Iris pigment epithelial cell (primary cell): ENCODE measurements around the gene EXOG.

Experiments used
- DNase-seq: peaks from one replicate; pipeline ENCODE4 v3.0.0-alpha.2; 2011; ENCODE audit warnings: low read depth

EXOG gene, protein sequence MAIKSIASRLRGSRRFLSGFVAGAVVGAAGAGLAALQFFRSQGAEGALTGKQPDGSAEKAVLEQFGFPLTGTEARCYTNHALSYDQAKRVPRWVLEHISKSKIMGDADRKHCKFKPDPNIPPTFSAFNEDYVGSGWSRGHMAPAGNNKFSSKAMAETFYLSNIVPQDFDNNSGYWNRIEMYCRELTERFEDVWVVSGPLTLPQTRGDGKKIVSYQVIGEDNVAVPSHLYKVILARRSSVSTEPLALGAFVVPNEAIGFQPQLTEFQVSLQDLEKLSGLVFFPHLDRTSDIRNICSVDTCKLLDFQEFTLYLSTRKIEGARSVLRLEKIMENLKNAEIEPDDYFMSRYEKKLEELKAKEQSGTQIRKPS

DNA sequence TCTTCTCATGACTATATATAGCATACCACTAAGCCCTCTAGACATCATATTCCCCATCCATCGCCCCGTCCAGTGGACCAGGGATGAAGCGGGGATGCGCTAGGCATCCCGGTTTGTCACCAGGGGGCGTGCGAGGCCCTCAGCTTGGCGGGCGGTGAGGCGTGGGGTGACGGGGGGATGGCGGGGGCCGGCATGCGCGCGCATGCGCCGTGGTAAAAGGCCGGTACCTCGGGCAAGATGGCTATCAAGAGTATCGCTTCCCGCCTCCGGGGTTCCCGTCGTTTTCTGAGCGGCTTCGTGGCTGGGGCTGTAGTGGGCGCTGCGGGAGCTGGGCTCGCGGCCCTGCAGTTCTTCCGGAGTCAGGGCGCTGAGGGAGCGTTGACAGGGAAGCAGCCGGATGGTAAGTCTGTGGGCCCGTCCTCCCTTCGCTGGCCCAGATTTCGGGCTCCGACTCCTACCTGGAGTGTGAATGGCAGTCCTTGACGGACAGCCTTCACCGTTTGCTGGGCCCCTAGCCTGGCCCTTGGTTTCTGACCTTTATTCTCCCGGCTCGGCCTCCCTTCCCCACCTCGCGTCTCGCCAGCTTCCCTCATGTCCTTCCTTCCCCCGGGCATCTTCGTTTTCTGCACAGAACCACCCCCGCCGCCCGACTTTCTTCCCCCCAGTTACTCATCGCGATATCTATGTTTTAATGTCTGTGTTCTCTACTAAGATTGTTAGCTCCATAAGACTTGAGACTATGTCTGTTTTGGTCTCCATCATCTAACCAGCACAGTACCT is at the start of gene EXOG:
EXOG (plus strand) TSS at position 210 of the 780 bp plus-strand sequence; CDS start at position 238, 28 bp downstream.
- DNase-seq, result peak; percentile 89

DNA sequence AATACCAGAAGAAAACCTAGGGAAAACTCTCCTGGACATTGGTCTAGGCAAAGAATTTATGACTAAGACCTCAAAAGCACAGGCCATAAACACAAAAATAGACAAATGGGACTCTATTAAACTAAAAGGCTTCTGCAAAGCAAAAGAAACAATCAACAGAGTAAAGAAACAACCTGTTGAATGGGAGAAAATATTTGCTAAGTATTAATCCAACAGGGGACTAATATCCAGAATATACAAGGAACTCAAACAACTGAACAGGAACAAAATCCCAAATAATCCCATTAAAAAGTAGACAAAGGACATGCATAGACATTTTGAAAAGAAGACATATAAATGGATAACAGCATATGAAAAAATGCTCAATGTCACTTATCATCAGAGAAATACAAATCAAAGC is 49.3 kb upstream of the EXOG start:
- DNase-seq, result no peak

DNA sequence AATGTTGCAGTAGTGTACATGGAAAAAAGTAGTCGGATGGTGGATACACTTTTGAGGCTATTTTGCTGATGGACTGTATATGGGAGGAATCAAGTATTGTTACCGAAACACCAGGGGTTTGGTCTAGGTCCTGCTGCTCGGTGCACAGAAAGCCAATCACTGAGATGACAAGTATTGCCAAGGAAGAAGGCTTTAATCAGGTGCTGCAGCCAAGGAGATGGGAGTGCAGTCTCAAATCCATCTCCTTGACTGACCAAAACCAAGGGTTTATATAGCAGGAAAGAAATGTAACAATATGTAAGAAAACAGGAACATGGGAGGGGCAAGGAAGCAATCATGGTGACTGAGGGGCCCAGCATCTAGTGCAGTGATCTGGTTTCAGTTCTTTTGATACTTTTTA is 45.3 kb upstream of the EXOG start:
- DNase-seq, result no peak

DNA sequence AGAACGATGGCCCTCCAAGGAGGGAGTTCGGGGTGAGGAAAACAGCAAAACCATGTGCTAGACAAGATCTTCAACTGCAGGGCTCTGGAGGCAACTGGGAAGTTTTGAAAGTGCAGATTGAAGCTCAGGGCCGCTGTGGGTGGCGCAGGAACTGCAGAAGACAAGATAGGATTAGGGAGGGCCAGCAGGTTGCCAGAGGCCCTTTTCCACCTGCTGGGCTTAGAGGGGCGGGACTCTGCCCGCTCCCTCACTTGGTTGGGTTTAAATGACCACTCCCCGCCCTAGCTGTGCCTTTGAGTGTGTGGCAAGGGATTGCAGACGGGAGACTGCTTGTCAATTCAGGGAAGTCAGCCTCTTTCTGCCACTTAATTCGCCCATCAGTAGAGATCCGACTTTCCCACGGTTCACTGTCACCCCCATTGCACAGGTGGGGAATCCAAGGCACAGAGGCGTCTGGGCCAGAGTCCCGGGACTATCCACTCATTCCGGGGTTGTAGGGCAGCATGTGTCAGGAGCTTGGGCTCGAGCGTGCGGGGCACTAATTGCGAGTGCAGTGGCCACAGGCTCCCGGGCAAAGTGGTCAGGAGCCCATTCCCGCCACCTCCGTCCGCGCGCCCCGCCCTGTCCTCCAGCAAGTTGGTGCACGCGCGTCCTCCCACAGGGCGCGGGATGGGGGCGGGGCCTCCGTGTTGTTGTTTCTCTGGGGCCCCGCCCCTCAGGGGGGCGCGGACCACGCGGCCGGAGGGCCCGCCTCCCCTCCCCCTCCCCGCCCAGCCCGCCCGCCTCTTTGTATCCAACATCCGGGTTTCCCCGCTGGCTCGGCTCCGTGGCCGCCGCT is 42.8 kb upstream of the EXOG start, which contains the start of gene ACVR2B:
ACVR2B (plus strand) TSS at position 816 of the 838 bp plus-strand sequence. CDS start 433 bp downstream, outside the sequence.
- peak; percentile 57 for DNase-seq

DNA sequence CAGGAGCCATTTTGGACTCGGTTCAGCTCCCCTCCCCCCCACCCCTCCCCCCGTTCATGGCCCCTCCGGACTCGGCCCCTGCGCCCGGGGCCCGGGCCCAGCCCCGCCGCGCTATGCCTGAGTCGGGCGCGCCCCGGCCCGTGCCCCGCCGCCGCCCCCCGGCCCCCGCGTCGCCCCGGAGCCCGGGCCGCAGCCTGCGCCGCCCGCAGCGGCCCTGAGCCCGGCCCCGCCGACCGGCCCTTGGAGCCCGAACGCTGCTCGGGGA is 42.3 kb upstream of the EXOG start:
- no peak for DNase-seq

DNA sequence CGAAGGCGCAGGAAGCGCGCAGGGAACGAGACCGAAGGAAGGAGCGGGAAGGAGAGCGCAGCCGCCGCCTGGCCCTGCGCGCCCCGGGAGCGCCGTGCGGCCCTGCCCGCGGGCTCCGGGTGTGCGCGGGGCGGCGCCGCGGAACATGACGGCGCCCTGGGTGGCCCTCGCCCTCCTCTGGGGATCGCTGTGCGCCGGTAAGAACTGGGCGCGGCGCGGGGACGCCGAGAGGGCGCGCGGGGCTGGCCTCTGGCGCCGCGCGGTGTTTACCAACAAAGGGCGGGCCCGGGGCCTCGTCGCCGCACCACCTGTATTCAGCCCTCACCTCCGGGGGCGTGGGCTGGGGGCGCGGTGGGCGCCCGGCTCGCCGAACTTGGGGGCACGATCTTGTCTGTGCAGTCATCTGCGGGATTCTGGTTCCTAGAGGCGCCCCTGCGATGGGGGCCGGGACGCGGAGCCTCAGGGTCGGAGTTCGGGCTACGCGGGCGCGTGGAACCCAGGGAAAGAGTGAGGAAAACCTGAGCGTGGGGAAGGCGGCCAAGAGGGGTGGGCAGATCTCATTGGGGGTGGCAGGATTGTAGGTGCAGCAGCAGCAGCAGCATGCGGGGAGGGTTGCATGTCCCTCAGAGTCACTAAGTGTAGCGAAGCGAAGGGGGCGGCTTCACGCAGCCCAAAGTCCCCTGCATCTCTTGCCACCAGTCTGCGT is 41.8 kb upstream of the EXOG start:
- DNase-seq, result peak; percentile 31

DNA sequence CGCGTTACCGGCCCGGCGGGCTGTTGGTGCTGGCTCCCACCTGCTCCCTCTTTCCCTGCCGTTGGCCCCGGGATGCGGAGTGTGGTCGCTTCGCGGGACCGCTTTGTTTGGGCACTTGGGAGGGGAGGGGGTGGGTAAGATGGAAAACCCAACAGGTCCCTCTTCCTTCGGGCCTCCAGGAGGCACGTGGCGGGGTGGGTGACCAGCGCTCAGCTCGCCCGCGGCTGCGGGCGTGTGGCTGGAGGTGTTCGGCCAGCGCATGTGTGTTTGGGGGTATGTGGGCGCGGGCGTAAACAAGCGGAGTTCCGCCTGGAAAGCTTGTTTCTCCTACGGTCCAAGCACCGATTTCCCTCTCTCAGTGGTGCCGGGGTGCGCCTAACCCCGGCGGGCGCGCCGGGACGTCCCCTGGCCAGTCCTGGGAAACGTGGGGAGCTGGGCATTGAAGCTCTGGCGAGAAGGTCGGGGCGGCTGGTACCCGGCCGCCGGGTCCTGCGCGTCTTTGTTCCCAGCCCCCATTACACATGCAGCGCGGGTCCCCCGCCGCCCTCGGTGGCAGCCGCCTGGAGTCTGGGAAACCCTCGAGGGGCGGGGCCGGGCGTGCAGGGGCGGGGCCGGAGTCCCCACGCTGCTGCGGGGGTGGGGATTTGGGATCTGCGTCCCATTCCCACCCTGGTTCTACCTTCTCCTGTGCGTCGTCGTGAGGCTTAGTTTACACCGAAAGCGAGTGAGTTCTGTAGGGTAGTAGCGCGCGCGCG is 41.1 kb upstream of the EXOG start:
- peak; percentile 37 for DNase-seq

DNA sequence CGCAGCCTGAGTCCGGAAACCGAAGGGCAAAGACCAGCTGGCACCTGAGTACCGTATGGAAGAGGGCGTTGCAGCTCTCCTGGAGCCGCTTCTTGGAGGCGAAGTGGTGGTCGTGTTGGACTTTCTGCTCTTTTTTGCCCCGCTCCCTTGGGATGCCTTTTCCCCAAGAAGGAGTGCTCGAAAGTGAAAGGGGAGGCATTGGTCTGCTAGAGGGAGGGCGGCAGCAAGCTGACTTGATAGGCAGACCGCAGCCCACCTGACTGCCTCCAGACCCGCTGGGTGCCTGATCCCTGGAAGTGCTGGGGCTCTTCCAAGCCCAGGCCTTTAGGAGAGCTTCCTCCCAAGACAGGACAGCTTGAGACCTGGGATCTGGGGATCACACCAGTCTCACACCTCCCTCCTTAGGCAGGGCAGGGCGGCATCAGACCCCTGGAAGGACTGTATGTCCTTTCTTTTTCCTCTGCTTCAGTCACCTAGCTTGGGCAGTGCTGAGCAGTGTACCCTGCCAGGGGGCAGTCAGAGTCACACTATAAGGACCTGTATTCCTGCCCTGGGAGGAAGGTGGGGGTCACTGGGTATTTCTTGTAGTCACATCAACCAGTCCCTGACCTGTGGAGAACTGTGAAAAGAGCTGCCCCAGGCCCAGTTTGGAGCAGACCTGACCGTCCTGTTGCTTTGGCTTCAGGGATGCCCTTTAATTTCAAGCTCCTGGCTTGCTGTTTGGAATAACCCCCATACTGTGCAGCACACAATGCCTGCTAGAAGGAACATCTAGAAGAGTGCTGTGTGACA is 40.3 kb upstream of the EXOG start:
- DNase-seq, result peak; percentile 57

DNA sequence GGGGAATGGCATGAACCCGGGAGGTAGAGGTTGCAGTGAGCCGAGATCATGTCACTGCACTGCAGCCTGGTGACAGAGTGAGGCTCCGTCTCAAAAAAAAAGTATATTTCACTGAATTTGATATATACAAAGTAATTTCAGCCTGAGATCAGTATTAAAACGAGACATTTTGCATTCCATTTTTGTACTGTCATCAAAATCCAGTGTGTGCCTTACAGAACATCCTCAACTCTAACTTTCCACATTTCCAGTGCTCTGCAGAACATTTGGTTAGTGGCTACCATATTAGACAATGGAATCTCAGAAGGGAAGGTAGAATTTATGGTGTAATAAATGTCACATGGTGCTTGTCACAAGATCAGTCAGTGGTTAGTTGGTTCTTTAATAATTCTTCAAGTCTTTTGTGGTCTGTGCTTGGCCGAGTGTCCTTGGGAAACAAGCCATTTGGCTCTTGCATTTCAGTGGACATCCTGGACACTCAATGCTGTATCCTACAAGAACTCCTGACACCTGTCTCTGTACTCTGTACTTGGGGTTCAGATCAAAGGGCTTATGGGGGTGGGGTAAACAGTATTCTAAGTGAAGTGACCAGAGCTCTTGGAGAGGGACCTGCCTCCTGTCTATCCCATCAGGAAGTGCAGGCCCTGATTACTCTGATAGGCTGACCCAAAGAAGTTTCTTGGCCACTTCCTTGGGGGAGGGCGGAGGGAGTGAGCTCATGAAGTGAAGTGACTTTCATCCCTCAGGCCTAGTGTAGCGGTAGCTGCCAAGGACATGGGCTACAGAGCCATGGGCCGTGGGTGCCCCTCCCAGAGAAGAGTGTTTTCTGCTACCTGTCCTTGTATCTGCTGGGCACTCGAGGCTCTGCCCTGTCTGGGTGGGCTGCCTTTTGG is 38.8 kb upstream of the EXOG start:
- DNase-seq, result peak; percentile 10

DNA sequence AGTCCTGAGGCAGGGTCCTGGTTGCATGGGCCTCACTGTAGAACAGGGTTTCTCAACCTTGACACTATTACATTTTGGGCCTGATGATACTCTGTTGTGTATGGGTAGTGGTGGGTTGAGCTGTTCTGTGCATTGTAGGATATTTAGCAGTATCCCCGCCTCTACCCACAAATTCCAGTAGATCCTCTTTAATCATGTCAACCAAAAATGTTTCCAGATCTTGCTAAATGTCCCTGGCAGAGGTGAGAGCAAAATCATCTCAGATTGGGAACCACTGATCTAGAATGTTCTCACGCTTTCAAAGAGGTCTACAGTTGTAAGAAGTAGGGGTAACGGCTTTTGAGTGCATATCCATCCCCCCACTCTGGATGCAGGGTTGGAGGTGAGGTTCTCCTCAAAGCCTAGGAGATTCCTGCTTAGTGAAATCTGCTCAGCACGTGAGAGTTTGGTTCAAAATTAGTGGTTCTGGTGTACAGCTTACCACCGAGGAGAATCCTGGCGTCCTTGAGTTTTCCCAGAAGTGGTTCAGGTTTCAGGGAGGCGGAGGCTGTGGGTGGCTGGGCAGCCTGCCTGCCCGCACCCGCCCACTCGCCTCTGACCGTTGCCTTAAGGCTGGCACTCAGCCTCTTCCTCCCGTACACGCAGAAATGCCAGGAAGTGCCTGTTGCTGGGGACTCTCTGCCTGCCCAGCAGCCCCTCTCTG is 37.2 kb upstream of the EXOG start:
- DNase-seq, result peak; percentile 11

DNA sequence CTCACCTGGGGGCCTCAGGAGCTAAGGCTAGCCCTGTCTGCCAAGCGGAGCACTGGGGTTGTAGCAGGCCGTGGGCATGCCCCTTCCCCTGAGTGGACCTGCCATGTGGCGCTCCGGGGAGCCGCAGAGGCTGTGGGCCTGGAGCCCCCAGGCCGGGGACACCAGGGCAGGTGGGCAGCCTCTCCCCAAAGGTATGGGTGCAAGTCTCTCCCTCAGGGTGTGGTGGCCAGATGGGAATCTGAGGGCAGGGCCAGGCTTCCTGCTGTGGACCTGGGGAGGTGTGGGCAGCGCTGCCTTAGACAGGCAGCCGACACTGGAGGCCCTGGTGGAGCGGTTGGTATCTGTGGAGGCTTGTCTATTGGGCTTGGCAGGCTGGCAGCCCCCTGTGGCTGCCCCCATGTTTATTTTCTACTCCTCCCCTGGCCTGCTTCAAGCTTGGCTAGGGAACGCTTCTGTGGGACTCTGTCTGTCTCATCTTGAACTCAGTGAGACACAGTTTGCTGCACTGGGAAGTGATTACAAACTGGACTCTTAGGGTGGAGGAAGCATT is 36.6 kb upstream of the EXOG start:
- no peak for DNase-seq

DNA sequence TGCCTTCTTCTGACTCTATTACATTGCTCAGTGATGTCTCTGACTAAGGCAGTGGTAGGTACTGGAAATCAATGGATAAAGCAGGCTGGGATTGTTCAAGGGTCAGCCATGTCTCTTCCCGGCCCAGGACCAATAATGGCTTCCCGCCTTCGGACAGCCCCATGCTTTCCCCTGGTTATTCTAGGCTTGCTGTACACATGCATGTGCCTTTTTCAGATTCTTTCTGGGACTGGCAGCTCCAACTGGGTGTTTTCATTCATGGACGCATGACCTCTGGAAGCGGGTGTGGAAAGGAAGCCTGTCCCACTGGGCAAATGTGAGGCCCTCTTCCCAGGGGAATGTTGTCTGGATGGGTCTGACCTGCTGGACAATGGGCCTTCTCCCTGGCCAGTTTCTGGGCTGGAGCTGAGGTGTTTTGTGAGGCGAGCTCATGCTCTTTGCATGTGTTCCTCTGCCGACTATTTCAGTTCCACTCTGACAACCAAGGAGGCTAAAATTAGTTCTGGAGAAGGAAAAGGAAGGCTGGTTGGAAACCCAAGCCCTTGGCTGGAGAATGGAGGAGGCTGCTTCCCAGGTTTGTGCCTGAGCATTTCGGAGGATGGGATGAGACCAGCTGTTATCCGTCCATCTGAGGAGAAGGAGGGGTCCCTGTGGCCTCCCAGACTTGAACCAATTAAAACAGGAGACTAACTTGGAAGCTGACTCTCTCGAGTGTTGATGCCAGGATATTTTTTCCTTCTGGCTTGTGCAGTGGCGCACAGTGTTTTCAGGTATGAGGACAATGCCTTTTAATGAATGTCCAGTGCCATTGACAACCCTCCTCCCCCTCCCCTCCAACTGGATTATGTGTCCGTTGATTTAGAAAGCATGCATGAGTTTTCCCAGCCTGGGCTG is 35.5 kb upstream of the EXOG start:
- DNase-seq, result no peak

DNA sequence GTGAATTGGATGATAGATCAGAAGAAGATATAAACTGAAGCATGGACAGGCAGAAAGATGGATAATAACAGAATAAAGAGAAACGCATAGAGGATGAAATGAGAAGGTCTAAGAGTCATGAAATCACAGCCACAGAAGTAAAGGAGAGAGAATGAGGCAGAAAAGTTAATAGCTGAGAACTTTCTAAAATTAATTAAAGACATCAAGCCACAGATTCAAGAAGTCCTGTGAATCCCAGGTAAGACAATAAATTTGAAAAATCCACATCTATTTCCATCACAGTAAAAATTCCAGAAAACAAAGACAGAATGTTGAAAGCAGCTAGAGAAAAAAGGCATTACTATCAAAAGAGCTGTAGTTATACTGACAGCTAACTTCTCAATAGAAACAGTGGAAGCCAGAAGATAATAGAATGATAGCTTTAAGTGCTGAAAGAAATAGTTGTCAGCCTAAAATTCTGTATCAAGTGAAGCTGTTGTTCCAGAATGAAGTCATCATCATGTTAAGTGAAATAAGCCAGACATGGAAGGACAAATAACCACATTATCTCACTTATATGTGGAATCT is 30.5 kb upstream of the EXOG start:
- DNase-seq, result no peak

DNA sequence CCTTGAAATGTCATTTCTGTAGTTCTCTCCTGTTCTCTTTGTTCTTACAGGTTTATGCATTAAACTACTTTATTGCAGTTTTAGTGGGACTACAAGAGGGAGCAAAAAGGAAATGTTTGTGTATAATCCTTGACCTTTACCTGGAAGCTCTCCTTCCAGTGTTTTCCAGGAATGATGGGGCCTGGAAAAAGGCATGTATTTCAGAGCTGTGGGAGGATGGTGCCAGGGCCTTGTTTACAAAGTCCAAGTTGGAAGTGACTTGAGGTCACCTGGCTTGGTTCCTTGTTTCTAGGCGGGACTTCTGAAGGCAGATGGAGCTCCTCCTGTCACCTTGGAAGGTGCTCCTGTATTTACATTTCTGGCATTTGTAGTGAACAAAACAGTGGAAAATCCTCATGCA is 27.4 kb upstream of the EXOG start:
- no peak for DNase-seq

DNA sequence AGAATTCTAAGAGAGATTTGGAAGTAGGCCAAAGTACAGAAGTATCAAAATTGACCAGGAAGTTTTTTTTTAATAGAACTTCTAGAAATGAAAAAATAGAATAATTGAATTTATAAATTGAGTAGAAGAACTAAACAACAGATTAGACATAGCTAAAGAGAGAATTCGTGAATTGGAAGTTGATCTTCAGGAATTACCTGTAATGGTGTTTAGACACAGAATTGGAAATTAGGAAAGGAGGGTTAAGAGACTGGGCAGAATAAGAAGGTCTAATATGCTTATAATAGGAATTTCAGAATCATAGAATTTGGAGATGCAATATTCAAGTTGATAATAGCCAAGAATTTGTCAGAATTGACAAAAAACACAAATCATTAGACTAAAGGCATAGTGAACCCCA is 26.3 kb upstream of the EXOG start:
- no peak for DNase-seq

DNA sequence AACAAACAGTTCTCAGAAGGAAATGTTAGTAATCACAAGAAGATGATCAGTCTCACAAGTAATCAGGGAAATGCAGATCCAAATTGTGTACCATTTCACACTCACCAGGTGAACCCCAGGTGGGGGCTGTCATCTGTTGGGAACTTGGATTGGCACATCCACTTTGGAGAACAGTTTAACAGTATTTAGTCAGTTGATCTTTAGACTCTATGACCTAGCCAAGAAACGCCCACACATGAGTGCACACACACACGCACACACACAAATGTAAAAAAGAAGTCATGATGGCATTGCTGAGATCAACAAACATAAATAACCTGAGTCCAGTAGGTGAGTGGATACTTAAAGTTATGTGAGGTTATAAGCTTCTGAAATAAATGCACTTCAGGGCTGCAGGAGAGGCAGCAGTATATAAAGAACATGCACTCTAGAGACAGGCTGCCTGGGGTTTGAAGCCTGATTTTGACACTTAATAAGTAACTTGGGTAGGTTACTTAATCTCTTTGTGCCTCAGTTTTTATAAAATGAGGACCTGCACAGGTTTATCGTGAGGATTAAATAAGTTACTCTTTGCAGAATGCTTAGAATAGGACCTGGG is 24.8 kb upstream of the EXOG start:
- no peak for DNase-seq

DNA sequence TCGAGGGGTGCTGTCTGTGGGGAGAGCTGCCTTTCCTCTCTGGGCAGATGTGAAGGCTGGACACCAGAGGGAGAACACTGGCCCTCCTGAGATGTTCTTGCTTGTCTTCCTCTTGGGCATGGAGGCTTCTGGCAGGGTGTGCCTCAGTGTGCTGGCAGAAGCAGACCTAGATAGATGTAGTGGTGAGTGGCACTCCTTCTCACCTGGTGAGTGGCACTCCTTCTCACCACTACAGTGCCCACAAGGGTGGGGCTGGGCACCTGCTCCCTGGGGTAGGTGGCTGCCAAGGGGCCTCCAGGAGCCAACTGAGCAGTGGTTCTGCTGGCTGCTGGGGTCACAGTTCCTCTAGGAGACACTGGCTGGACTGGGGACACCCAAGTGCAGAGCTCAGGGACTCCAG is 23.8 kb upstream of the EXOG start:
- DNase-seq, result no peak
